SKM-1 treated with dmso at 0.1 percent for 144 hours (cell line): ENCODE data around the gene MXI1.
"Not testable (repeated sequence)": the region's sequence is repeated elsewhere in the genome, so short reads cannot be mapped to it uniquely, and the experiment has no call there.

Source experiments
- DNase-seq: peaks from one replicate; lab custom pipeline; 2025; ENCODE audit not compliant: unreplicated experiment; lab: John Stamatoyannopoulos, UW

Gene MXI1

DNA sequence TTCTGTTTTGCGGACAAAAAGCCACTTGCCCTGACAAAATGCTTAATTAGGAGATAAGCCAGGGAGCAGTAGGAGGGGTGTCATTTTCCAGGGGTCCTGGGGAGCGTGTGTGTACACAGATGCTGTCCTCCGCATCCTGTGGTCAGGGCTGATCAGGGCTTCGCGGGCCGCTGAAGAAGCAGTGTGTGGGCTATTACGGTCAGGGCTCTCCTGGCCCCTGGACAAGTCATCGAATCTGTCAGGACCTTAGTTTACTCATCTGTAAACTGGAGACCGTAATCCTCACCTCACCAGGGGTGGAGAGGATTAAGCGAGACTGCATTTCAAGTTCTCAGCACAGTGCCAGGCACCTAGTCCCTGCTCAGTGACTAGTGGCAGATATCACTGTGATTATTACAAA lies 26.0 kb upstream of the MXI1 start:
- no peak for DNase-seq

GRCh38 chr10:110181911-110182310 lies 25.5 kb upstream of the MXI1 start:
- no peak for DNase-seq

- DNase-seq: no peak
Observed at GRCh38 chr10:110184398-110184797, 23.0 kb upstream of the MXI1 start.

GRCh38 chr10:110185646-110186182 lies 21.7 kb upstream of the MXI1 start:
- not testable (repeated sequence) for DNase-seq

GRCh38 chr10:110190170-110190569 lies 17.2 kb upstream of the MXI1 start:
- no peak for DNase-seq

DNA sequence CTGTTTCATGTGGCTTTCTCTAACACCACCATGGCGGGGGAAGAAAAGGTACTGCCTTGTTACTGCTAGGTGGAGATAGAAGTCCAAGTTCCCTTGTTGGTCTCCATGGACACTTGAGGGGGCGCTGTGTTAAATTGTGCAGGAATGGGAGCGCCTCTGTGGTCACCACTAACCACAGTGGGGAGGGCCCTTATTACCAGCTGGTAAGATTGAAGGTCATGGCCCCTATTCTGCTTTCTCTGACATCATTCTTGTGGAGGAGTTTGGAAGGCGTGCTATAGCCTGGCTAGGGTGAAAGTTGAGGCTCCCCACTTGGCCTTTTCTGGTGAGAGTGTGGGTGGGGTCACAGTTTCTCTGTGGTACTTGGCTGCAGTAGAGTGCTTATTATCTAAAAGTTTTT lies 14.9 kb upstream of the MXI1 start:
- DNase-seq: peak; percentile 80

DNA sequence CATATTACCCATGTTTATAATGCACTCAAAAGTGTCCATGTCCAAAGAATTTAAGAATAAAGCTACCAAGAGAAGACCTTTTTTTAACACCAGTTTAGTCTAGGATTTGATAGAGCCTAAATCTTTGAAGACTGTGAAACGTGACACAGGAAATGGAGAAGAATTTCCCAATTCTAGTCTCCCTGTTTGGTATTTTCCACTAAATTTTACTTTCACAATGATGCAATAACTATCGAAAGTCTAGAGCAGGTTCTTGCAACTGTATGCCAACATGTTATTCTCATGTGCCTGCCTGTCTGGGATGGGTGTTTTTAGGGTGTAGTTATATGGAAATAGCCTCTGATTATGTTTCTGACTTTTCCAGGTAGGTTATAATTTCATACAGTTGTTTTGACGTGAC lies 6.9 kb upstream of the MXI1 start:
- DNase-seq: peak; percentile 25

DNA sequence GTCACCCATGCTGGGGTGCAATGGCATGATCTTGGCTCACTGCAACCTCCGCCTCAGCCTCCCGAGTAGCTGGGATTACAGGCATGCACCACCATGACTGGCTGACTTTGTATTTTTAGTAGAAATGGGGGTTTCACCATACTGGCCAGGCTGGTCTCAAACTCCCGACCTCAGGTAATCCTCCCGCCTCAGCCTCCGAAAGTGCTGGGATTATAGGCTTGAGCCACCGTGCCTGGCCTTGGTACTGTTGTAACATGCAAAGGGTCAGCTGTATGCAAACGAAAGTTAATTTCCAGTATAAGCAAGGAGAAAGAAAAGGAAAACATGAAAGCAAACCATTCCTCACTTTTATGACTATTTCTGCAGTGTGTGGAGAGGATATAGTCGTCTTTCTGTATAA lies 6.4 kb upstream of the MXI1 start:
- DNase-seq: not testable (repeated sequence)

- no peak for DNase-seq
Observed at GRCh38 chr10:110203500-110204455, 3.6 kb upstream of the MXI1 start.

DNA sequence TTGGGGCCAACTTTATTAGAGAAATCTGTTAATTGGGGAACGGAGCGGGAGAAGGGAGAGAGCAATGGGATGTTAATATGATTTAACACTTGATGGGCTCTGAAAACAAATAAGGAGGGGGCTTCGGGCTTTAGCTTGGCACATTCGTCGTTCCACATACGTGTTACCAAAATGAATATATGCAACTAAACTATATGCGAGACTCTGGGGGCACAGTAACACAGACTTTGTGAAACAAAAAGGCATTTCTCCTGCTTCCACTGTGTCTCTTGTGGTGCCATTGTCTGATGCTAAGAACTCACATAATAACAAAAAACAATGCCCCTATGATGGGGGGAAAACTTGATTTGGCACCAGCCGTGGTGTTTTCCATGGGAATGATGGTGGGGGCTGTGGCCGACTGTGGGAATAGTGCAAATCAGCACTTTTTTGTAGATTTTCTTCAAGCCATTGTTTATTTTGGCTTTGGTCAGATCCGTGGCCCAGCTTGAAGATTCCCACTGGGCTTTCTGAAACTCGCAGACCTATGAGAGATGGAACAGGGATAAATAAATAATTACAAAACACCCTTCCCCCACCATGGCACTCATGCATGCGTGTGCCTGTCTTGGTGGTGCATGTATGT lies 2.2 kb upstream of the MXI1 start:
- no peak for DNase-seq

DNA sequence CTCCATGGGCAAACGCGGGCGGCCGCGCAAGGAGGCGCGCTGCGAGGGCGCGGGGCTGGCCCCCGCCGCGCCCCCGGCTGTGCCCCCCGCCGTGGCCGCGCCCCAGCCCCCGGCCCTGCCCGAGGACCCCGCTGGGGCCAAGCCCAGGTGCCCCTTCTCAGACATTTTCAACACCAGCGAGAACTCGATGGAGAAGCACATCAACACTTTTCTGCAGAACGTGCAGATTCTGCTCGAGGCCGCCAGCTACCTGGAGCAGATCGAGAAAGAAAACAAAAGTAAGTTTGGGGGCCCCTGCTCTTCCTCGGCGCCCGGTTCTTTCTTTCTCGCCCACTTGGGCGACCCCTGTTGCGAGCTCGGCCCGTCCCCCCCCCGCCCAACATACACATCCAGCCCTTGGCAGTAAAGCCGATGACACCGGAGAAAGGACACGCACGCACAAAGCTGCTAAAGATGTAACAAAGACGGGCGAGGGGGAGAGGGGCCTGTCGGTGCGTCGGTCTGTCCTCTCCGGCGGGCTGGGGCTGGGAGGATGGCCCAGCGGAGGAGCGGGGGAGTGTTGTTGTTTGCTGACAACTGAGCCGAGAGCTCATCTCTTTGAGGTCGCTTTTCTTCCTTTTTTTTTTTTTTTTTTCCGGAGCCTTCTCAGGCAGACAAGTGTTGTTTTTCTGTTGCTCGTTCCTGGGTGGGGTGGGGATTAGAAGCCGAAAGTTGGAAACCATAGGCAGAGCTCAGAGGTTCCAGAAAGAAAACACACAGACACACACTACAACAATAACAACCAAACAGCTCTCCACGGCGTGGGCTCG lies 604 bp downstream of the MXI1 start:
- DNase-seq: peak; percentile 35

GRCh38 chr10:110208614-110209453 lies 1.4 kb downstream of the MXI1 start:
- no peak for DNase-seq

- no peak for DNase-seq
Observed at GRCh38 chr10:110209454-110209925, 2.1 kb downstream of the MXI1 start.

DNA sequence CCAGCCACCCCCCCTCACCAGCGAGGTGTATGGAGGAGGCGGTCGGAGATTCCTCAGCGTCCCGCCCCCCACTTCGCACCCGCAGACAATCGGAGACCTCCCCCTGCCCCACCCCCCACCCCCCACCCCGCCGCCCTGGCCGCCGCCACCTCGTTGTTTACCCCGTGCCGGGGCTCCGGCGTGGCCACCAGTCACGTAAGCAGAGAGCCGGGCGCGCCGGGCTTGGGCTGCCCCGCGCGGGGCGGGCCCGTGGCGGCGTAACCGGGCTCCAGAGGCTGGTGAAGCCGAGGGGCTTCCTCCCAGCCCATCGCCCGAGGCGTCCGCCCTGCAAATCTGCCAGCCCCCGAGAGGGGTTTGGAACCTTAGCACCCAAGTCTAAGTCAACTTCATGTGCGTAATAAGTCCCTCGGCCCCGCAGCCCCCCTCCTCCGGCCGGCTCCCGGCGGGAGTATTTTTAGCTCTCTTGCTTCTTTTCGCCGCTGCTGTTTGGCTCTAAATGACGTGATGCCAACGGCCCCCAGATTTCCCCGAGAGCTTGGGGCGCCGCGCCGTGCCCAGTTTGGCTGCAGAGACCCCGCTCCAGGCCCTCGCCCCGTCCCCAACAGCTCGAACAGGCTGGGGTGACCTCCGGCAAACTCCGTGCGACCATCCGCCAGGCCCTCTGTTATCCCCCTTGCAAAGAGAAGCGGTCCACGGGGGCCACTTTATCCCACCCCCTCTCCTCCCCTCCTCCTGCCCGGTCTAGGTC lies 2.7 kb downstream of the MXI1 start:
- no peak for DNase-seq

DNA sequence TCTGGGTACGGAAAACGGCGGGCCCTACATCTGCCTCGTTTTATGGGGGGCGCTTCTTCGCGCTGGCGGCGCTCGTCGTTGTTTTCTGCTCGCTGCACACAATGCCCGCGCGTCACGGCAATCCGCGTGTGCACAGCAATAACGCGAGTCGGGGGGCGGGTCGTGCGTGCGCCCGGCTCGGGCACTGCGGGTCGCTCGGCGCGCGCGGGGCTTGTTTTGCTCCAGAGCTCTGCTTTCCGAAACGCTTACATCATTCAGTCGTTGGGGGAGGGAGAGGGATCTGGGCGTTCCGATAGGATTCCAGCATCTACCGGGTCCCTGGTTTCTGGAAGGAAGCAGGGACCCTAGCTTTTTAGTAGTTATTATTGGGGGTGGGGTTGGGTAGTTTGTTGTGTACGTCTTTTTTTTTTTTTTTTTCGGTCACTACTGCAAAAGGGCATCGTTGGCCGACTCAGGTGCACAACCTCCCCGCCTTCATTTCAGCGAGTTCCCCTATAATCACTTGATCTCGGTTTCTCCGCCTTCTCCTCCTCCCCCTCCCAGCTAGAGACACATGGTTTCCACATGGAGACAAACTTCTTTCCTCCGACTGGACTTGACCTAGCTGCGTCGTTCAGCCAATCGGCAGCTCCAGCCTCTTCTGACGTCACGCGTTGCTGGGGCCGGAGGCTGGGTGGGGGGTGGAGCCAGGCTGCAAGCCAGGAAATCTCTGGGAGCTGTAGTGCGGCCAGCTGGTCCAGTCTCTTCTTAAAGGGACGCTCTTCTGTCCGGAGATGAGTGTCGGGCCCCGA lies 3.5 kb downstream of the MXI1 start:
- DNase-seq: peak; percentile 97

- DNase-seq: peak; percentile 53
Observed at GRCh38 chr10:110211465-110211843, 4.0 kb downstream of the MXI1 start.

DNA sequence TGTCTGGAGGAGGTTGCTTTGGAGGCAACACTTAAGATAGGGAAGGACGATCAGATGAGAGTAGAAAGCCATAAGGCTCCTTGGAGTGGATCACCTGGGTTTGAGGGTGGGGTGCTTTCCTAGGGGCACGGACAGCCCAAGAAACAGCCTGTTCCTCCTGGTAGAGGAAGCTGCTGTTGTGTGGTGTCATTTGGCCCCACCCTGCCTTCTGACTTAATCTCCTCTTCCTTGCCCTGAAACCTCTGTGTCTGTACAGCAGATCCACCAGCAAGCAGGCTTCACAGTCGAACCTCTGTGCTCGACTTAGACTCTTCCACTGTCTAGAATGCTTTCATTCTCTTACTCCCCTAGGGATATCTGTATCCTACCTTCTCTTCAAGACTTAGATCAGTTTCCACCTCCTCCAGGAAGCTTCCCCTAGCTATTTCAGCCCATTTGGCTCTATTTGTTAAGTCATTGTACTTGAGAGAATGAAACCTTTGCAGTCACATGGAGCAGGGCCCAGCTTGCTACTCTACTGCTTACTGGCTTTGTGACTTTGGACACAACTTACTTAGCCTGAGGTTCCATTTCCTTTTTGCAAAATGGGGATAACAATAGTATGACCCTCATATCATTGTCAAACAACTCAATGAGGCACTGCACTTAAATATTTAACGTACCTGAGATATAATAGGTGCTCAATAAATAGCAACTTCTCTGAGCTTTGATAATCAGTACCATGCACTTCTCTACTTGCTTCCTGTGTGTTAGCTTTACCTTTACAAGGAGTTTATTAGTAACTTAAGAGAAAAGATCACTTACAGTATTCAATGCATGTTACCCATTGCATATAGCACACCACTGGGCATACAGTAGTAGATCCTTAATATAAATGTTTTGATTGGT lies 5.0 kb downstream of the MXI1 start:
- DNase-seq: peak; percentile 76

- peak; percentile 10 for DNase-seq
Observed at GRCh38 chr10:110214371-110214826, 7.0 kb downstream of the MXI1 start.
